NT2/D1 (cell line): ENCODE measurements around the gene SPOCK1.

Experiments
- SUZ12 ChIP-seq: IDR thresholded peaks from 2 replicates; pipeline ENCODE4 v1.6.1; 2011; ENCODE audit not compliant: insufficient read length, insufficient read depth; ENCODE audit errors: extremely low read depth
- YY1 ChIP-seq: IDR thresholded peaks from 2 replicates; pipeline ENCODE4 v1.6.1; 2011; ENCODE audit not compliant: insufficient read length, insufficient read depth
- ZNF274 ChIP-seq: IDR thresholded peaks from 2 replicates; pipeline ENCODE4 v1.6.1; 2011; ENCODE audit warnings: mild to moderate bottlenecking, low read depth, low read length

GRCh38 chr5:137105351-137106035, 393.6 kb downstream of the SPOCK1 start:
- TF ChIP-seq YY1 (no peak), SUZ12 (no peak), ZNF274 (no peak)
